Measurements from ENCODE around the gene CD44. TPM values are rescaled to one million over a fixed set of nuclear protein-coding genes. Genes with fewer than 3 reads are reported as not detected.

CD44 gene
- total and polyA plus RNA-seq, 10 of the 15 experiments (the other 5 are each of a cell fraction or from before 2014, with no cell fraction given): 57.1 to 293 (median 120) TPM

GRCh38 chr11:35097814-35098455 lies 41.0 kb upstream of the CD44 start:
- BruUV-seq (replicated peaks): no TSS peak
- Histone ChIP-seq H3K27ac (ENCODE audit: control insufficient read depth, insufficient read depth) (no peak overlapping the region), H3K4me2 (ENCODE audit: control insufficient read depth, insufficient read depth) (no peak overlapping the region), H3K4me1 (ENCODE audit: control insufficient read depth, insufficient read depth, low read length) (no peaks in the 10 kb centered on the region), H3K27me3 (replicated peaks in 1 of 2; ENCODE audit: control insufficient read depth in 2 of 2, insufficient read depth in 2 of 2, low read length in 1 of 2) (no peaks in the 10 kb centered on the region), H3K79me2 (ENCODE audit: control insufficient read depth, insufficient read depth, low read length) (no peaks in the 10 kb centered on the region), H3K4me3 (no peak overlapping the region), H2AFZ (ENCODE audit: control insufficient read depth, low read depth, low read length) (no peak overlapping the region), H3K9ac (ENCODE audit: control insufficient read depth, insufficient read depth, low read length) (no peak overlapping the region), H3K36me3 (ENCODE audit: control insufficient read depth in 2 of 2, insufficient read depth in 2 of 2, low read length in 1 of 2) (no peaks in the 10 kb centered on the region), H3K9me3 (replicated peaks; ENCODE audit: control insufficient read depth, insufficient read depth, low read length) (no peaks in the 10 kb centered on the region), H4K20me1 (ENCODE audit: control insufficient read depth, insufficient read depth) (no peaks in the 10 kb centered on the region)
- ChIA-PET SMC1A (ENCODE audit: uncharacterized antibody, unreplicated experiment) (no interaction called here), RAD21 (ENCODE audit: unreplicated experiment) (no interaction called here), POLR2A (no interaction called here), CTCF (no interaction called here)
- no peak for ATAC-seq
- FAIRE-seq: no peak
- intact Hi-C loops (cut with micrococcal nuclease; ENCODE audit: unreplicated experiment) (no loop called here), in situ Hi-C loops (cut with MboI) (no loop called here)
- 72% methylated on average over 5 of the region's 5 CpGs for WGBS (ENCODE audit: insufficient coverage, insufficient replicate concordance, low lambda C conversion rate, missing lambda C conversion rate)
- no peak for DNase-seq (ENCODE audit: low read depth, low spot score)
- TF ChIP-seq MXI1 (IDR thresholded peaks at IDR 0.05; ENCODE audit: low read depth, low read length): no peak
- no peak for TF ChIP-seq FOXK2 (IDR thresholded peaks at IDR 0.05)
- TF ChIP-seq ZBTB11 (CRISPR knock-in tag; IDR thresholded peaks at IDR 0.05): no peak
- no peak for TF ChIP-seq BHLHE40 (IDR thresholded peaks at IDR 0.05; ENCODE audit: borderline replicate concordance in 1 of 2, low read depth in 2 of 2, low read length in 1 of 2)
- no peak for TF ChIP-seq KAT2A (conservative IDR thresholded peaks at IDR 0.05; ENCODE audit: control insufficient read depth, low read depth, low read length)
- no peak for TF ChIP-seq CUX1 (IDR thresholded peaks at IDR 0.05; ENCODE audit: insufficient replicate concordance, low read depth, low read length)
- no peak for TF ChIP-seq NRF1 (conservative IDR thresholded peaks at IDR 0.05; ENCODE audit: low read depth, low read length)
- TF ChIP-seq IKZF1 (conservative IDR thresholded peaks at IDR 0.05): no peak
- no peak for TF ChIP-seq IRF3 (IDR thresholded peaks at IDR 0.05)
- no peak for TF ChIP-seq CTCF (IDR thresholded peaks at IDR 0.05 in 2 of 3, conservative IDR thresholded peaks at IDR 0.05 in 1 of 3; ENCODE audit: control insufficient read depth in 2 of 3, extremely low read depth in 1 of 3, insufficient read depth in 1 of 3, low read depth in 3 of 3, low read length in 3 of 3)
- TF ChIP-seq ZNF24 (IDR thresholded peaks at IDR 0.05): no peak
- no peak for TF ChIP-seq YBX1 (IDR thresholded peaks at IDR 0.05)

Measured in GM12878 (cell line).